Measurements from ENCODE around the gene MPZL3. TPM values are rescaled to one million over a fixed set of nuclear protein-coding genes. Genes with fewer than 3 reads are reported as not detected.
"Not testable (repeated sequence)": the region's sequence is repeated elsewhere in the genome, so short reads cannot be mapped to it uniquely, and the experiment has no call there.

Gene MPZL3
- total and polyA plus RNA-seq, 9 donors = 0.25 to 7.0 (median 1.0) TPM

- no peaks in the 10 kb centered on the region for H3K4me1 ChIP-seq (ENCODE audit: insufficient read depth)
- no peaks in the 10 kb centered on the region for H3K27me3 ChIP-seq
- WGBS, 3 donors = 82 to 89% (median 84%) methylated on average over 5 of the region's 5 CpGs
- H3K27ac ChIP-seq = no peak overlapping the region
- no peaks in the 10 kb centered on the region for H3K9me3 ChIP-seq
- H3K4me3 ChIP-seq = no peak overlapping the region
- no peak for DNase-seq
- TF ChIP-seq CTCF (IDR thresholded peaks at IDR 0.05) = no peak
- no peak for TF ChIP-seq EP300 (IDR thresholded peaks at IDR 0.05)
- TF ChIP-seq POLR2A (IDR thresholded peaks at IDR 0.05) = no peak
- no peaks in the 10 kb centered on the region for H3K36me3 ChIP-seq
- intact Hi-C loops (cut with DNase I) = no loop called here
Measured at GRCh38 chr11:118200497-118200896, 51.7 kb downstream of the MPZL3 start.

- no peaks in the 10 kb centered on the region for H3K27me3 ChIP-seq
- intact Hi-C loops (cut with DNase I) = no loop called here
Measured at GRCh38 chr11:118199135-118199534, 53.0 kb downstream of the MPZL3 start.

GRCh38 chr11:118198370-118198769 is 53.8 kb downstream of the MPZL3 start:
- intact Hi-C loops (cut with DNase I) = no loop called here
- Histone ChIP-seq H3K4me1 (ENCODE audit: insufficient read depth) (no peaks in the 10 kb centered on the region), H3K36me3 (no peaks in the 10 kb centered on the region), H3K9me3 (no peaks in the 10 kb centered on the region), H3K27ac (no peak overlapping the region), H3K27me3 (no peaks in the 10 kb centered on the region), H3K4me3 (no peak overlapping the region)
- peak; percentile 23 to 39 (median 28) for TF ChIP-seq CTCF (IDR thresholded peaks at IDR 0.05)
- TF ChIP-seq POLR2A (IDR thresholded peaks at IDR 0.05) = no peak
- TF ChIP-seq EP300 (IDR thresholded peaks at IDR 0.05) = no peak
- peak; percentile 66 to 81 (median 73) for DNase-seq
- WGBS, 3 donors = 1 to 2% (median 1%) methylated on average over 9 of the region's 9 CpGs

More at GRCh38 chr11:118199135-118199534, 53.0 kb downstream of the MPZL3 start:
- Histone ChIP-seq H3K4me3 (no peak overlapping the region), H3K9me3 (no peaks in the 10 kb centered on the region), H3K4me1 (ENCODE audit: insufficient read depth) (no peaks in the 10 kb centered on the region), H3K27ac (no peak overlapping the region), H3K36me3 (no peaks in the 10 kb centered on the region)
- no peak for TF ChIP-seq EP300 (IDR thresholded peaks at IDR 0.05)
- WGBS, 3 donors = 54 to 57% (median 54%) methylated on average over 6 of the region's 6 CpGs
- no peak for DNase-seq

GRCh38 chr11:118194835-118195627 is 57.1 kb downstream of the MPZL3 start:
- intact Hi-C loops (cut with DNase I) = no loop called here
- 18 to 30% (median 22%) methylated on average over 10 of the region's 10 CpGs for WGBS, 3 donors
- Histone ChIP-seq H3K4me3 (no peak overlapping the region), H3K36me3 (no peaks in the 10 kb centered on the region), H3K27ac (no peak overlapping the region), H3K4me1 (ENCODE audit: insufficient read depth) (no peaks in the 10 kb centered on the region), H3K27me3 (no peaks in the 10 kb centered on the region), H3K9me3 (no peaks in the 10 kb centered on the region)
- no peak for TF ChIP-seq EP300 (IDR thresholded peaks at IDR 0.05)
- no peak for TF ChIP-seq CTCF (IDR thresholded peaks at IDR 0.05)
- TF ChIP-seq POLR2A (IDR thresholded peaks at IDR 0.05) = no peak
- DNase-seq = peak; percentile 43 to 85 (median 73)

GRCh38 chr11:118193910-118194566 is 58.1 kb downstream of the MPZL3 start:
- Histone ChIP-seq H3K27me3 (no peaks in the 10 kb centered on the region), H3K9me3 (no peaks in the 10 kb centered on the region), H3K4me1 (ENCODE audit: insufficient read depth) (no peaks in the 10 kb centered on the region), H3K4me3 (no peak overlapping the region), H3K36me3 (no peaks in the 10 kb centered on the region), H3K27ac (no peak overlapping the region)
- no peak for TF ChIP-seq EP300 (IDR thresholded peaks at IDR 0.05)
- TF ChIP-seq CTCF (IDR thresholded peaks at IDR 0.05) = no peak
- no peak for TF ChIP-seq POLR2A (IDR thresholded peaks at IDR 0.05)
- intact Hi-C loops (cut with DNase I) = no loop called here
- DNase-seq = no peak
- 61 to 84% (median 82%) methylated on average over 6 of the region's 6 CpGs for WGBS, 3 donors

- 85 to 90% (median 86%) methylated on average over 5 of the region's 5 CpGs for WGBS, 3 donors
- intact Hi-C loops (cut with DNase I) = not testable (repeated sequence)
Measured at GRCh38 chr11:118192817-118193216, 59.3 kb downstream of the MPZL3 start.

GRCh38 chr11:118190942-118191506 is 61.1 kb downstream of the MPZL3 start:
- H3K4me3 ChIP-seq; H3K4me1 ChIP-seq (ENCODE audit: insufficient read depth); H3K36me3 ChIP-seq; intact Hi-C loops (cut with DNase I); H3K9me3 ChIP-seq; H3K27ac ChIP-seq; DNase-seq; H3K27me3 ChIP-seq: not testable (repeated sequence)
- WGBS, 3 donors = 41 to 95% (median 91%) methylated on average over 2 of the region's 2 CpGs

More at GRCh38 chr11:118192817-118193216, 59.3 kb downstream of the MPZL3 start:
- not testable (repeated sequence) for H3K9me3 ChIP-seq; DNase-seq; H3K4me1 ChIP-seq (ENCODE audit: insufficient read depth); H3K36me3 ChIP-seq; H3K27me3 ChIP-seq; H3K4me3 ChIP-seq; H3K27ac ChIP-seq
